Memory B cell (primary cell): ENCODE results near the gene CTAGE9.

Experiments
- ATAC-seq: fragments of 150-1000 bp; cut with Tn5 transposase; 2 replicates; pipeline ENCODE4 v1.10.0; 2021; ENCODE audit warnings: low read depth, mild to moderate bottlenecking, moderate library complexity
- DNase-seq, 2 donors: peaks; one replicate each; pipeline ENCODE4 v3.0.0; 2022; ENCODE audit warnings: low spot score in 2 of 2
- H3K27ac Mint-ChIP-seq: one replicate; pipeline ENCODE4 v1.8.0; 2022; ENCODE audit warnings: mild to moderate bottlenecking, moderate library complexity, mixed read lengths
- H3K27me3 Mint-ChIP-seq: one replicate; pipeline ENCODE4 v1.8.0; 2022; ENCODE audit warnings: mixed read lengths
- H3K36me3 Mint-ChIP-seq: one replicate; pipeline ENCODE4 v1.8.0; 2022; ENCODE audit warnings: mild to moderate bottlenecking, mixed read lengths
- H3K4me1 Mint-ChIP-seq: one replicate; pipeline ENCODE4 v1.8.0; 2022; ENCODE audit warnings: mixed read lengths
- H3K4me3 Mint-ChIP-seq: one replicate; pipeline ENCODE4 v1.8.0; 2022; ENCODE audit warnings: mild to moderate bottlenecking, moderate library complexity, mixed read lengths
- H3K9me3 Mint-ChIP-seq: one replicate; pipeline ENCODE4 v1.8.0; 2022; ENCODE audit warnings: mixed read lengths

The CTAGE9 gene

DNA sequence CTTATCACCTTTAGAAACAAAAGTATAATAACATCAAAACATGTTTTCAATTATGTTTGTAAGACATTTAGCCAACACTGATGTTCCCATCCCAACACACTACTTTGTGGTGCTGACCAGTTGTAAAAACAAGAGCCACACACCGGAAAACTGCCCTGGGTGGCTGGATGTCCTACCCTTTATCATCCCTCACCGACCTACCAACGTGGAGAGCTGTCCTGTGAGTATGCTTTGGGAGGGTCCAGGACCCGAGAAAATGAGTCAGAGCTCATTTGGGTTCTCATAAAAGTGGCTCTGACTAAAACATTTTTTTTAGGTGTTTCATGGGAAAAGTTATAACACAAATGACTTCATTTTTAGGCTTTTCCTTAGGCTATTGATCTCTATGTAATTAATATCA lies 29.3 kb upstream of the CTAGE9 start:
- H3K4me3 Mint-ChIP-seq: no peak overlapping the region
- H3K27me3 Mint-ChIP-seq: peaks cover 2% of the 10 kb centered on the region
- H3K36me3 Mint-ChIP-seq: no peaks in the 10 kb centered on the region
- ATAC-seq: no peak
- no peak overlapping the region for H3K27ac Mint-ChIP-seq
- H3K9me3 Mint-ChIP-seq: no peaks in the 10 kb centered on the region
- H3K4me1 Mint-ChIP-seq: peaks cover 6% of the 10 kb centered on the region
- no peak for DNase-seq

DNA sequence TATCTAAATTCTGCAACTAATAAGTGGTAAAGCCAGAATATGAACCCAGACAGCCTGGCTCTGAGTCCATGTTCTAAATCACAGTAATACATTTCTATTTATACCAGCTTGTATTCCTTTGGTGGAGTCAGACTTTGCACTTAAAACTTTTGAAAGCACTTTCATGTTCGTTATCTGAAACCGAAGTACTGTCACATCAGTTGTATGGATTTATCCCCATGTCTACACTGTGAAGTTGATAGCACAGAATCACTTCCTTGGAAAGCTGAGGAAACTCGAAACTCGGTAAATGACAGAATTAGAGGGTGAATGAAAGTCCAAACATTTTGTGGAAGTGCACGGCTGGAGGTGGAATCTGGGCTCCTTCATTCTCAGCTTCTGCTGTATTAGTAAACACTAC lies 28.3 kb upstream of the CTAGE9 start:
- no peak for DNase-seq
- H3K4me3 Mint-ChIP-seq: no peak overlapping the region
- H3K27me3 Mint-ChIP-seq: peaks cover 2% of the 10 kb centered on the region
- ATAC-seq: no peak
- no peaks in the 10 kb centered on the region for H3K36me3 Mint-ChIP-seq
- H3K9me3 Mint-ChIP-seq: no peaks in the 10 kb centered on the region
- peaks cover 6% of the 10 kb centered on the region for H3K4me1 Mint-ChIP-seq
- H3K27ac Mint-ChIP-seq: no peak overlapping the region

DNA sequence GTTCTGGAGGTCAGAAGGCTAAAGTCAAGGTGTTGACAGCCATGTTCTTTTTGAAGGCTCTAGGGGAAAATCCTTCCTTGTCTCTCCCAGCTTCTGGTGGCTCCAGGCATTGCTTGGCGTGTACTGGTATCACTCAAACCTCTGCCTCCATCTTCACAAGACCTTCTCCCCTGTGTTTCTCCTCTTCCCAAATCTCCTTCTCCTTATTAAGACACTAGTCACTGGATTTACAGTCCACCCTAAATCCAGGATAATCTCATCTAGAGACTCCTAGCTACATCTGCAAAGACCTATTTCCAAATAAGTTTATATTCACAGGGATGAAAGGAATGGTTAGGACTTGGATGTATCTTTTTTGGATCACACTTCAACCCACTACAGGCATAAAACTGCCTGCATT lies 26.0 kb upstream of the CTAGE9 start:
- Mint-ChIP-seq H3K36me3 (no peaks in the 10 kb centered on the region), H3K9me3 (no peaks in the 10 kb centered on the region), H3K27me3 (peaks cover 2% of the 10 kb centered on the region), H3K27ac (no peak overlapping the region), H3K4me1 (peaks cover 4% of the 10 kb centered on the region), H3K4me3 (no peak overlapping the region)
- DNase-seq (no peak), ATAC-seq (no peak)

DNA sequence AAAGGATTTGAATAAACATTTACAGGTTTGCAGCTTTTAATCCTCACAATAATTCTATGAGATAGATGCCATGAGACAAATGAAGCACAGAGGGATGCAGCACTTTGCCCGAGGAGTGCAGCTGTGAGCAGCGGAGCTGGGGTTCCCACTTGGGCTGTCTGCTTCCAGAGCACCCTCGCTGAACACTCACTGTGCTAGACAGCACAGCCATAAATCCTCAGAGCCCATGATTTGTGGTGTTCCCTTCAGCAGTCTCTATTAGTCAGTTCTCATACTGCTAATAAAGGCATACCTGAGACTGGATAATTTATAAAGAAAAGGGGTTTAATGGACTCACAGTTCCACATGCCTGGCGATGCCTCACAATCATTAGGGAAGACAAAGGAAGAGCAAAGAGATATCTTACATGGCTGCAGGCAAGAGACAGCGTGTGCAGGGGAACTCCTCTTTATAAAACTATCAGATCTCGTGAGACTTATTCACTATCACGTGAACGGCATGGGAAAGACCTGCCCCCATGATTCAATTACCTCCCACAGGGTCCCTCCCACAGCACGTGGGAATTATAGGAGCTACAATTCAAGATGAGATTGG lies 25.3 kb upstream of the CTAGE9 start:
- peaks cover 2% of the 10 kb centered on the region for H3K27me3 Mint-ChIP-seq

DNA sequence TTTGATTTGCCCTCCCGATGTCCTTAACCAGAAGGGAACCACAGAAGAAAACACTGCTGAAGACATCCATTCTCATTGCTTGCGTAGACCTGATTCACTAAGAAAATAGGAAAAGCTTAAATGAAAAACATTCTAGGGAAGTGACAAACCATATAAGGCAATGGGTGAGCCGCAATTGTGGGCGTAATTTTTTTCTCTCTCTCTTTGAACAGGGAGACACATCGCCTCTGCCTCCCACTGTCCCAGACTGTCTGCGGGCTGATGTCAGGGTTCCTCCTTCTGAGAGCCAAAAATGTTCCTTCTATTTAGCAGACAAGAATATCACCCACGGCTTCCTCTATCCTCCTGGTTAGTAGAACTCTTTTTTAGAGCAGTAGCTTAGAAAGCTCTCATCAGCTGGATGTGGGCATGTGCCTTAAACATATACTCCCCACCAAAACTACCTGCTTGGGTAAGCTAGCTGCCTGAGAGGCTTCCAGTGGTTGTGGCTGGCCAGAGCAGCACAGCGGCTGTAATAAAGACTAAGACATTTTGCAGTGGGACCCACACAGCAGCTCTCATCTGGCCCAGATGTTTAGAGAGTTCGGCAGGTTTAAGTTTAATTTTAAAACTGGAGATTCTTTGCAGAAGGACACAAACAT lies 22.7 kb upstream of the CTAGE9 start:
- Mint-ChIP-seq H3K4me1 (no peaks in the 10 kb centered on the region), H3K36me3 (no peaks in the 10 kb centered on the region), H3K4me3 (no peak overlapping the region), H3K27ac (no peak overlapping the region), H3K27me3 (peaks cover 3% of the 10 kb centered on the region), H3K9me3 (no peaks in the 10 kb centered on the region)
- ATAC-seq (no peak), DNase-seq (no peak)

More for the DNA sequence above, 25.3 kb upstream of the CTAGE9 start:
- Mint-ChIP-seq H3K9me3 (no peaks in the 10 kb centered on the region), H3K4me3 (no peak overlapping the region), H3K4me1 (no peaks in the 10 kb centered on the region), H3K36me3 (no peaks in the 10 kb centered on the region), H3K27ac (no peak overlapping the region)
- no peak for ATAC-seq
- DNase-seq: no peak

DNA sequence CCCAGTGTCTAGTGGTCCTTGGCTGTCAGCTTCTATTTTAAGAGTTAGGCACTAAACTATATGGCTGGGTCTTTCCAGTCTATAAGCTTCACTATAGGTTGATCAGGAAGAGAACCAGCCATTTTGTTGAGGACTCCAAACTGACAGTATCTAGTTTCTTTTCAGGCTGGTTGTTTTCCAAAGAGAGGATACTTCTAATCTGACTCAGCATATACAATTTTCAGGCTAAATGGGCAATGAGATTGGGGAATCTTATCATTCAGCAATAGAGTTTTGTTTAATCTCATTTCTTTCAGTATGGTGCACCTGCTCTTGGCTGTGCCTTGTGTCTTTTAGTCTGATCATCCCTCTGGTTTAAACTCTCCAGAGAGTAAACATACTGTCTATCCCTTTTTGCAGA lies 20.4 kb upstream of the CTAGE9 start:
- Mint-ChIP-seq H3K9me3 (no peaks in the 10 kb centered on the region), H3K27me3 (peaks cover 1% of the 10 kb centered on the region), H3K4me1 (no peaks in the 10 kb centered on the region), H3K36me3 (no peaks in the 10 kb centered on the region), H3K27ac (no peak overlapping the region), H3K4me3 (no peak overlapping the region)
- DNase-seq (no peak), ATAC-seq (no peak)

DNA sequence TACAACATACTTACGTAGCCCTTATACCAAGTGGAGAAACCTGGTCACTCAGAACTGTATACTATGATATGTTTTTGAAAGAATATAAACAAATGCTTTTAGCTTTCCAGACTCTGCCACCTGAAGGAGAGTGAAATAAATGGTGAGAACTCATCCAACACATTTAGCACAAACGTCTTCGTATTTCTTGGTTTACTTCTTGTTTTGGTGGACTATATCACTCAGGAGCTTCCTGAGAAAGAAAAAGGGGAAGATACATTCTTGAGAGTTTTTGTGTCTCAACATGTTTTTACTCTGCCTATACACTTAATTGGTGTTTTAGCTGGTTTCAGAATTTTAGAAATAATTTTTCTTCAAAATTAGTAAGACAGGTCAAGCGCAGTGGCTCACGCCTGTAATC lies 19.4 kb upstream of the CTAGE9 start:
- ATAC-seq: no peak
- no peaks in the 10 kb centered on the region for H3K9me3 Mint-ChIP-seq
- H3K27me3 Mint-ChIP-seq: peaks cover 1% of the 10 kb centered on the region
- H3K4me1 Mint-ChIP-seq: no peaks in the 10 kb centered on the region
- no peak overlapping the region for H3K27ac Mint-ChIP-seq
- H3K4me3 Mint-ChIP-seq: no peak overlapping the region
- no peaks in the 10 kb centered on the region for H3K36me3 Mint-ChIP-seq
- DNase-seq: no peak

DNA sequence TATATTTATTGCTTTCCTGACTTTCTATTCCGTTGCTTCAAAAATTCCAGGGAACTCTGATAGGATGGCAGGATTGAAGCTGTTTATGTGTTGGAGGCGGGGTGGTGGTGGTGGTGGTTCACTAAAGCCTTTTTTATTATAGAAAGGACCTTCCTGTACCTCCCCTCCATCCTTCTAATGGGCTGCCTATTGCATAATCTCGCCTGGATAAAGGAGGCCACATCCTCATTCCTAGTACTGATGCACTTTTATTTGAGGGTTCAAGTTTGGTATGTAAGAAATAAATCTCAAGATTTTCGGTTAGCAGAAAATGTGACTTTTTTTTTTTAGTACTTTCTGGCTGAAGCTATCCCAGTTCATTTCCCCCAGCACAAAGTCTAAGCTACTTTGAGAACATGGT lies 18.7 kb upstream of the CTAGE9 start:
- H3K36me3 Mint-ChIP-seq: no peaks in the 10 kb centered on the region
- no peaks in the 10 kb centered on the region for H3K4me1 Mint-ChIP-seq
- peaks cover 1% of the 10 kb centered on the region for H3K27me3 Mint-ChIP-seq
- H3K4me3 Mint-ChIP-seq: no peak overlapping the region
- H3K27ac Mint-ChIP-seq: no peak overlapping the region
- DNase-seq: no peak
- no peaks in the 10 kb centered on the region for H3K9me3 Mint-ChIP-seq
- no peak for ATAC-seq

DNA sequence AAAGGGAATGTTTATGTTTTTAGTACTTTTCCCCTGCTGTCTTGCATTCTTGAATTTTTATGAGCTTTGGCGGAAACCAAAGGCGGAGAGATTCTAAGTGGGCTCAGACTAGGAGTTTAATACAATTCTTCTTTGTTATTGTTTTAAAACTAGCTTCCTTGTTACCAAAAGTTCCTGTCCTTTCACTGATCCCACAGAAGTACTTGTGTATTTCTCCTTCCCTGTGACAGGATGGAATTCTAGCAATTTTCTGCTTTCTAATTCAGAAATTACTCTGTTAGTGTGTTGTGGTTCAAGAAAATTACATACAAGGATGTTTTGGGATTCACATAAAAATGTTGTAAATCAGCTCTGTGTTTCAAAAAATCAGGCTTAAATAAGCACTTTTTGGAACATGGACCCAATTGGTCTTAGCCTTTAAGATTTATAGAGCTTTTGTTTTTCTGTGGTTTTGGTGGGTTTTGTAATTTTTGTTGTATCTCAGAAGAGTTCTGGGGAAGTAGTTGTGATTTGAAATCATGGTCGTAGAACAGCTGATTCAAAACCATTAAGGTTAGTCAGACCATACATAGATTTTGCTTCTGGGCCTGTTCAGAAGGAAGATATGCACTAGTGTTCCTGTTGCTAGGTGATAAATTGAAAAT lies 17.6 kb upstream of the CTAGE9 start:
- Mint-ChIP-seq H3K27me3 (peaks cover 1% of the 10 kb centered on the region), H3K36me3 (no peaks in the 10 kb centered on the region), H3K4me1 (no peaks in the 10 kb centered on the region), H3K4me3 (no peak overlapping the region), H3K27ac (no peak overlapping the region), H3K9me3 (no peaks in the 10 kb centered on the region)
- no peak for DNase-seq
- ATAC-seq: no peak

DNA sequence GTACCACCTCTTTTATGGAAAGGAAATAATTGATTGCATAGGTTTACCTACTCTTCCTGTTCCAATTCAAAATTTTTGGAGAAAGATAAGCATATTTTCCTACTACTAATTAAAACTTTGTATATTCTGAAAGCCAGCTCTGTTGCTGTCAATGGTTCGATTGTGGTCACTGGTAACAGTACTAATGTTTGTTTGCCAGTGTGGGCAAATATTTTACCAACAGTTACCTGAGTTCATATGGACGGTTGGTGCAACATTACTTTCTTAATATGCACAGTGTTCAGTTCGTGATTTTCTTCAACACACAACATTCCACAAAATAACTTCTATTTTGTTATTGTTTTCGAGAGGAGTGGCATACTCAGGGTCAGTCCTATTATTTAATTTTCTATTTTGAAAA lies 17.1 kb upstream of the CTAGE9 start:
- no peak overlapping the region for H3K4me3 Mint-ChIP-seq
- ATAC-seq (no peak), DNase-seq (no peak)
- H3K27ac Mint-ChIP-seq: no peak overlapping the region
- peaks cover 1% of the 10 kb centered on the region for H3K27me3 Mint-ChIP-seq
- no peaks in the 10 kb centered on the region for H3K36me3 Mint-ChIP-seq
- no peaks in the 10 kb centered on the region for H3K9me3 Mint-ChIP-seq
- H3K4me1 Mint-ChIP-seq: no peaks in the 10 kb centered on the region

DNA sequence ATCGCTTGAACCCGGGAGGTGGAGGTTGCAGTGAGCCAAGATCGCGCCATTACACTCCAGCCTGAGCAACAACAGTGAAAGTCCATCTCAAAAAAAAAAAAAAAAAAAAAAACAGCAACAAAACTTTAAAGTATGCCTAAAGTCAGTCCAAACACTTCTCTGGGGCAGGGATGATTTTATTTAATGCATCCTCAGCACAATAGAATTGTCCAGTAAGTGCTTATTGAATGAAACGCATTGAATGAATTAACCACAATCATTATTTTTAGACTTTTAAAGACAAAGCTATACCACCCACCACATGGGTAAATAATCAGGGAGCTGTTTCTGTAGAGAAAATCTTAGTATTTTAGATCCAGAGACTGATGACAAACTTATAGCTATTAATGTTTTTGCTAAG lies 16.6 kb upstream of the CTAGE9 start:
- Mint-ChIP-seq H3K27me3 (peaks cover 1% of the 10 kb centered on the region), H3K4me3 (no peak overlapping the region), H3K36me3 (no peaks in the 10 kb centered on the region), H3K4me1 (no peaks in the 10 kb centered on the region), H3K27ac (no peak overlapping the region), H3K9me3 (no peaks in the 10 kb centered on the region)
- DNase-seq (no peak), ATAC-seq (no peak)

DNA sequence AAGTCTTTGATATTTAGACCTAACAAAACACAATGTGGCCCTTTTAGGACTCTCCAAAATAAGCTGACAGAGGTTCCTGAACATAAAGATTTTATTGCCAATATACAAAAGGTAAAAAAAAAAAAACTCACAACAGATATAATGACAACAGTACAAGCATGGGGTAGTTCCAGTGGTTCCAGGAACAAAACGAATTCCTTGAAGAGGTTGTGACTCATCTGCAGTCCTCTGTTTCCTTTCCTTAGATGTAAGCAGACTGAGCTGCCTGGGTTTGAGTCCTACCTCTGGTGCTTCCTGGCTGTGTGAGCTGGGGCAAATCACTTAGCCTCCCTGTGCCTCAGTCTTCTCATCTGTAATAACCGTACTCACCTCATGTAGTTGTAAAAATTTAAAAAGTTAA lies 13.3 kb upstream of the CTAGE9 start:
- H3K27ac Mint-ChIP-seq: no peak overlapping the region
- no peaks in the 10 kb centered on the region for H3K4me1 Mint-ChIP-seq
- no peaks in the 10 kb centered on the region for H3K27me3 Mint-ChIP-seq
- no peak for DNase-seq
- no peaks in the 10 kb centered on the region for H3K9me3 Mint-ChIP-seq
- no peaks in the 10 kb centered on the region for H3K36me3 Mint-ChIP-seq
- H3K4me3 Mint-ChIP-seq: no peak overlapping the region
- no peak for ATAC-seq

DNA sequence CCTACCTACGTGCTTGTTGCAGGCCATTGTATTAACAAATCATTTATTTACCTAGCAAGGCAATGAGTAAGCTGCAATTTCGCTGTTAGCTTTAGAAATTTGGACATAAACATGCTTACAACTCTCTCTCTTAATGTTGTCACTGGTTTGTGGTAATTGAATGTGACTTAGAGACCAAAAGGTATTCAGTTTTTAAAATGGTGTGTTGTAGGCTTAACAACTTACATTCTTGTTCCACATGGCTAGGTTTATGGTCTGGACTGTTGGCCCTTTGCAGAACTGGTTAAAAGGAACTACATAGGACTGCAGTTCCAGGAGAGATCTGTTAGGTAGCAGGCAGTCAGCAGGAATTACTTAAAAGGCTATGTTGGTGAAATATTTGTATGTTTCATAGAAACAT lies 10.3 kb upstream of the CTAGE9 start:
- no peaks in the 10 kb centered on the region for H3K9me3 Mint-ChIP-seq
- H3K4me3 Mint-ChIP-seq: no peak overlapping the region
- H3K4me1 Mint-ChIP-seq: no peaks in the 10 kb centered on the region
- no peak overlapping the region for H3K27ac Mint-ChIP-seq
- H3K27me3 Mint-ChIP-seq: no peaks in the 10 kb centered on the region
- H3K36me3 Mint-ChIP-seq: no peaks in the 10 kb centered on the region
- no peak for DNase-seq
- no peak for ATAC-seq

DNA sequence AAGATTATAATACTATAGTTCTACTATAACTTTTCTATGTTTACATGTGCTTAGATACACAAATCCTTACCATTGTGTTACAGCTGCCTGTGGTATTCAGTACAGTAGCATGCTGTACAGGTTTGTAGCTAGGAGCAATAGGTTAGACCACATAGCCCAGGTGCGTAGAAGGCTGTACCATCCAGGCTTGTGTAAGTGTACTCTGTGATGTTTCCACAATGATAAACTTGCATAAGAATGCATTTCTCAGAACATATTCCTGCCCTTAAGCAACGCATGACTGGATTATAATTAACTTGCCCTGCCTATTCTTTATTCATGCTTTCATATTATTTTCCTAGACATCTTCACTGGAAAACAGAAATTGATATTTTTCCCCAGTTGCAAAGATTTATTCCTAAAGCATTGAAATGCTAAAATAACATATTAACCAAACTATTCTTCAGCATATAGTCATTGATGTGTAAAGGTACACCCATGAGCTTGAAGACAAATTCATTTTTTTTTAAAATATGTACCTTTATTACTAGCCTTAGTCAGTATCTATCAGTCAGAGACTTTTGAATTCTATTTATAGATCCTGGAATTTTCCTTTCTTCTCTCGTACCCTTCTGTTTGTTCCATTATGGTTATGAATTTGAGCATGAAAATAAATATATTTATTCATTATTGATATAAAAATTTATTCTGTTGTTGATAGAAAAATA lies 7.2 kb upstream of the CTAGE9 start:
- Mint-ChIP-seq H3K27me3 (peaks cover 2% of the 10 kb centered on the region), H3K27ac (no peak overlapping the region), H3K4me3 (no peak overlapping the region), H3K36me3 (no peaks in the 10 kb centered on the region), H3K4me1 (no peaks in the 10 kb centered on the region), H3K9me3 (no peaks in the 10 kb centered on the region)
- DNase-seq: no peak
- no peak for ATAC-seq
